ES-I3 (cell line): ENCODE results near the gene SPTAN1.
"Not testable (repeated sequence)": the region's sequence is repeated elsewhere in the genome, so short reads cannot be mapped to it uniquely, and the experiment has no call there.

Experiments
- H3K36me3 ChIP-seq: 2 replicates; pipeline ENCODE4 v1.6.1; 2013; ENCODE audit warnings: mild to moderate bottlenecking, low read length, control low read depth, moderate library complexity; ENCODE audit not compliant: insufficient read depth
- H3K4me1 ChIP-seq: 2 replicates; pipeline ENCODE4 v1.6.1; 2013; ENCODE audit warnings: mild to moderate bottlenecking, control low read depth, low read length; ENCODE audit not compliant: insufficient read depth
- H3K9ac ChIP-seq: 2 replicates; pipeline ENCODE4 v1.6.1; 2013; ENCODE audit warnings: low read depth, mild to moderate bottlenecking, low read length, moderate library complexity
- H3K9me3 ChIP-seq: 2 replicates; pipeline ENCODE4 v1.6.1; 2013; ENCODE audit warnings: mild to moderate bottlenecking, low read length, moderate library complexity; ENCODE audit not compliant: control insufficient read depth, insufficient read depth

SPTAN1 gene

DNA sequence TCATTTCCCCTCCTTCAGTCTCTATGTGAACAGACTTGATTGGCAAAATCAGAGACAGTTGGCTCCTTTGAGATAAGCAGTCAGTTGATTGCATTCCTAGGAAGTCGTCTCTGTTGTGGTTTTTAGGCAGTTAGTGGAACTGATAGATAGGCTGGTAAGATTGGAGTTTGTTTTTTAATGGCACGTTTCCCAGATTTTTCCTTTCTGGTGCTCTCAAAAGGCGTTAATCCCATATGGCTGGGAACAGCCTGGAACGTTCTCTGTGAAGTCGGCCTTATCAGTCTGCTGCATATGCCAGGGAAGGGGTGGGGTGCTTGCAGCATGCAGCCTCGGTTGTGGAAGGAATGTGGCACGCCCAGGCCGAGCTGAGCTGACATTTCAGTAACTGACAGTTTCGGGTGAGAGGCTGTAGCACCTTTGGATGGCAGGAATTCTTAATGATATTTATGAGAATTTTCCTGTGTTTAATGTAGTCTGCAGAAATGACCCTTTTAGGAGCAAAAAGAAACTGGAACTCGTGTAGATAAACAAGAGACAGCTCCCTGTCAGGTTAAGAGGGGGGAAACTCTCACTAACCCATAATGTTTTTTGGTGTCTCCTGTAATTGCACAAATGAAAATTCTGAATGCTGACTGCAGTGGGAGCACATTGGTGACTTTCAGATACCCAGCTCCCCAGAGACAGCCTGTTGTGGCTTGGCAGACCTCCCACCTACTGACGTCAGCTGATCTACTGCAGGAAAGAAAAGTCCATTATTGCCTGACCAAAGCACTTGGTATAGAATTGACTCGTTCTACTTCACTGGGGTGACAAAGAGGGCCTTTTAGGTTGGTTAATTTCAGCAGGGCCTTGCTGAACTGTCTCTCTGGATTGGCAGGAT is 6.3 kb downstream of the SPTAN1 start:
- H3K9ac ChIP-seq, result no peak overlapping the region
- H3K9me3 ChIP-seq, result no peaks in the 10 kb centered on the region
- peaks cover 35% of the 10 kb centered on the region for H3K4me1 ChIP-seq
- H3K36me3 ChIP-seq, result no peaks in the 10 kb centered on the region

DNA sequence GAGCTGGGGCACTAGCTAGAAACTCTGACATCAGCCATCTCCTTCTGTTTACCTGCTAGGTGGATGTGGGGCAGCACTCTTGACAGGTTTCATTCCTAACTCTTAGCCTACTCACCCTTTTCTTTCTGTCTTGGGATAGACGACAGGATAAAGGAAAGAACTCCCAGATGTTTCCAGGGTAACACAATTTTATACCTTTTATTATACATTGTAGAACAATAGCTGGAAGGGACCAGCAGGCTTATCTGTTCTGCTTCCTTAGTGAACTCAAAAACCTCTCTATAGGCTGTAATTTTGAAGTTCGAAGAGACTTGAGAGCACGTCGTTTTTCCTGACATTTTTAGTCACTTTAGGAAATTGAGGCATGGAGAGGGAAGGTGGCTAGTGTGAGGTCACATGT is 13.2 kb downstream of the SPTAN1 start:
- Histone ChIP-seq H3K36me3 (peaks cover 16% of the 10 kb centered on the region), H3K9me3 (no peaks in the 10 kb centered on the region), H3K9ac (no peak overlapping the region), H3K4me1 (no peaks in the 10 kb centered on the region)

DNA sequence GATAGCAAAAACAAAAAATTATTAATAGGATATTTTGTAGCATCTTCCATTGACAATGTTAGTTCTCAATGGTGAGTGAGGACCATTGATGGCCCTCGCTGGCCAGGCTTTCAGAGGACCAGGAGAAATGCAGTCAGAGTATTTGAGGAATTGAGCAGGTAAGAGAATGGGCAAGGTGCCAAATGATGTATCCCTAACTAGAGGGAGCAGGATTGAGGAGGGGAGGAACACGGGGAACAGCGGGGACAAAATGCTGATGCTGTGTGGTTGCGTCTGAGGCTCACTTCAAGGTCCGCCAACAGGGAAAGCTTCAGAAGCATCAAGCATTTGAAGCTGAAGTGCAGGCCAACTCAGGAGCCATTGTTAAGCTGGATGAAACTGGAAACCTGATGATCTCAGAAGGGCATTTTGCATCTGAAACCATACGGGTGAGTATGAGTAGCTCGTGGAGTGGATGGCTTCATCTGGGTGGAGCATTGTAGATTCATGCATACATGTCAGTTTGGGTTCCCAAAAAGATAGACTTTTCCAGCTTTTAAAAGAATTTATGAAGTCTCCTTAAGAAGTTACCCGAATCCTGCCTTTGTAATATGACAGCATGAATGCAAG is 16.2 kb downstream of the SPTAN1 start:
- Histone ChIP-seq H3K36me3 (peaks cover 28% of the 10 kb centered on the region), H3K4me1 (no peaks in the 10 kb centered on the region), H3K9me3 (no peaks in the 10 kb centered on the region), H3K9ac (no peak overlapping the region)

DNA sequence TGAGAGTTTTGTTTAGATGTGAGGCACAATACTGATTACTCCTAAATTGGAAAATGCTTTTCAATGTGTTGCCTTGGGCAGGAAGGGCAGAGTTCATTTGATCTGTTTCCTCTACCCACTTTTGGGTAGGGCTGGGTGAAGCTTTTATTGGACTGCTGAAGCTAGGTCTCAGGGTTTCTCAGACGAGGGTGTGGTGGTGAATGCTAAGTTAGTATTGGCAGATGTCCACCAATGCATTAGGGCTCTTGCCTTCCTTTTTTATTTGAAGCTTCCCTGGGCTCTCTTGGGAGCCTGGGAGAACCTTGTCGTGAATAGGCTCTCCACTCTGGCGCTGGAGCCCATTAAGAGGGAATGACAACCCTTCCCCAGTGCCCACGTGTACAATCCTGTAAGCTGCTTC is 23.1 kb downstream of the SPTAN1 start:
- Histone ChIP-seq H3K36me3 (peaks cover 57% of the 10 kb centered on the region), H3K4me1 (no peaks in the 10 kb centered on the region), H3K9ac (no peak overlapping the region)

DNA sequence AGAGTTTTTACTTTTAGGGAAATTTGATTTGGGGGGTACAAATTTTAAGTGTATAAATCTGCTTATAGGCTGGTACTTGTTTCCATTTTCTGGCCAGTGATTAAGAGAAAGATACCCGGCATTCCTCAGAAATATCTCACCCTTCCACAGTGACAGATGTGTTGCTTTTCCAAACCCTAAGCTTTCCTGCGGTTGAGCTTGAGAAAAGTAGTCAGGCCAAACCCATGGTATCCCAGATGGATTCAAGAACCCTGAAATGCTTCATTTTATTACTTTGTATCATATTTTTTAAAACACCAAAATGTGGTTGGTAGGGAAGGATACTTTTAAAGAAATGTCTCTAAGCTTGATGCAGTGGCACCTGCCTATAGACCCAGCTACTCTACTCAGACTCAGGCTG is 23.5 kb downstream of the SPTAN1 start:
- H3K4me1 ChIP-seq, result no peaks in the 10 kb centered on the region
- H3K9ac ChIP-seq, result no peak overlapping the region
- H3K9me3 ChIP-seq, result no peaks in the 10 kb centered on the region
- peaks cover 61% of the 10 kb centered on the region for H3K36me3 ChIP-seq

More for the DNA sequence above, 23.1 kb downstream of the SPTAN1 start:
- H3K9me3 ChIP-seq, result no peaks in the 10 kb centered on the region

DNA sequence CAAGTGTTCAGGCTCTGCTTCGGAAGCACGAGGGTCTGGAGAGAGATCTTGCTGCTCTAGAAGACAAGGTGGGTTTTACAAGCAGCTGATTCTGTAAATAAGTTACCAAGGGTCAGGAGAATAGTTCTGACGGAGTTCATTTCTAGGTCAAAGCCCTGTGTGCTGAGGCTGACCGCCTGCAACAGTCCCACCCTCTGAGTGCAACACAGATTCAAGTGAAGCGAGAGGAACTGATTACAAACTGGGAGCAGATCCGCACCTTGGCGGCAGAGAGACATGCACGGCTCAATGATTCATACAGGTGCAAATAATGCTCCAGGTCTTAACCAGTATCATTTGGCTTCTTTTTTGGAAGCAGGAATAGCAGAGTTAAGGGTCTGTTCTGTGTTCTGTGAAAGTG is 24.8 kb downstream of the SPTAN1 start:
- Histone ChIP-seq H3K4me1 (no peaks in the 10 kb centered on the region), H3K9ac (no peak overlapping the region), H3K36me3 (peaks cover 68% of the 10 kb centered on the region), H3K9me3 (no peaks in the 10 kb centered on the region)

DNA sequence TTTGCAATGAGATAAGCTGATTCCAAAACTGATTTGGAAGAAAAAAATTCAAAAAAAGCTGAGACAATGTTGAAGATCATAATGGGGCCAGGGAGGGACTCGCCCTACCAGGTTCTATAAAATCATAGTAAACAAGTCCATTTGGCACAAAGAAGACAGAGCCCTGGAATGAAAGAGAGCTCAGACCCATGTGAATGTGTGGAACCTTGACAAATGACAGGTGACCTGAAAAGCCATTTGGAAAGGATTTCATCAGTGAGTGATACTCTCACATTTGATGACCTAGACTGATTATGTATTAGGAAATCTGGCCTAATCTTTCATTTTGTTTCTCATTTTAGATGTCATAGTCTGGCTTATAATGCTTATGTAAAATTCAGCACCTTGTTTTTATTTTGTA is 26.8 kb downstream of the SPTAN1 start:
- H3K9me3 ChIP-seq, result no peaks in the 10 kb centered on the region
- H3K36me3 ChIP-seq, result peaks cover 66% of the 10 kb centered on the region
- no peak overlapping the region for H3K9ac ChIP-seq
- H3K4me1 ChIP-seq, result no peaks in the 10 kb centered on the region

DNA sequence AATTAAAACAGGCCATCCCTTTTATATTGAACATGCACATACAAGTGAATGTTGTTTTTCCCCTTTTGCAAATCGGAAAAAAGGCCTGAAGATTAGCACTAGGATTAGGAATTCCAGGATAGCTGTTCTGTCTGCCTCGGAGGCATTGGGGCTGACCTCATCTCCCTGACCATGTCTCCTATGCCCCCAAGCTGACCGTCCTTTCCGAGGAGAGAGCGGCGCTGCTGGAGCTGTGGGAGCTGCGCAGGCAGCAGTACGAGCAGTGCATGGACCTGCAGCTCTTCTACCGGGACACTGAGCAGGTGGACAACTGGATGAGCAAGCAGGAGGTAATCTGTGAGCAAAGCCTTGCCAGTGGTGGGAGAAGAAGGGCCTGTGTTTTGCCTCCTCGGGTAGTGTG is 28.3 kb downstream of the SPTAN1 start:
- H3K9me3 ChIP-seq, result no peaks in the 10 kb centered on the region
- H3K36me3 ChIP-seq, result peaks cover 63% of the 10 kb centered on the region
- no peak overlapping the region for H3K9ac ChIP-seq
- no peaks in the 10 kb centered on the region for H3K4me1 ChIP-seq

DNA sequence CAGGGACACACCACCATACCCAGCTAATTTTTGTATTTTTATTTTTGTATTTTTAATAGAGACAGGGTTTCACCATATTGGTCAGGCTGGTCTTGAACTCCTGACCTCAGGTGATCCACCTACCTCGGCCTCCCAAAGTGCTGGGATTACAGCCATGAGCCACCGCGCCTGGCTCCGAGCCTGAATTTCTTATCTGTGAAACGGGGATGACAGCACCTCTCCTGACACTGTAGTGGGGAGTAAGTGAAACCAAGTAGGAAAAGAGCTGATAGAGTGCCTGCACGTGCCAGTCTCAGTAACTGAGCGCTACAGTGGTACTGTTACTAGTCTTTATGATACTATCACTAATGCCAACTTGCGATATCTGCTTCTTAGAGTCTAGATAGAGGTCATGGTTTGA is 32.8 kb downstream of the SPTAN1 start:
- peaks cover 46% of the 10 kb centered on the region for H3K36me3 ChIP-seq
- H3K4me1 ChIP-seq, H3K9ac ChIP-seq, H3K9me3 ChIP-seq: not testable (repeated sequence)

DNA sequence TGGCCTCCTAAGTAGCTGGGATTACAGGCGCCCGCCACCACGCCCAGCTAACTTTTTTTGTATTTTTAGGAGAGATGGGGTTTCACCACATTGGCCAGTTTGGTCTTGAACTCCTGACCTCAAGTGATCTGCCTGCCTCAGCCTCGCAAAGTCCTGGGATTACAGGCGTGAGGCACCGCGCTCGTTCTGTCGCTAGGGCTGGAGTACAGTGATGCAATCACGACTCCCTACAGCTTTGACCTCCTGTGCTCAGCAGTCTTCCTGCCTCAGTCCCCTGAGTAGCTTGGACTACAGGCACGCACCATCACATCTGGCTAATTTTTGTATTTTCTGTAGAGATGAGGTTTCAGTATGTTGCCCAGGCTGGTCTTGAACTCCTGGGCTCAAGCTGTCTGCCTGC is 34.5 kb downstream of the SPTAN1 start:
- H3K9ac ChIP-seq, H3K9me3 ChIP-seq, H3K4me1 ChIP-seq: not testable (repeated sequence)
- peaks cover 41% of the 10 kb centered on the region for H3K36me3 ChIP-seq

DNA sequence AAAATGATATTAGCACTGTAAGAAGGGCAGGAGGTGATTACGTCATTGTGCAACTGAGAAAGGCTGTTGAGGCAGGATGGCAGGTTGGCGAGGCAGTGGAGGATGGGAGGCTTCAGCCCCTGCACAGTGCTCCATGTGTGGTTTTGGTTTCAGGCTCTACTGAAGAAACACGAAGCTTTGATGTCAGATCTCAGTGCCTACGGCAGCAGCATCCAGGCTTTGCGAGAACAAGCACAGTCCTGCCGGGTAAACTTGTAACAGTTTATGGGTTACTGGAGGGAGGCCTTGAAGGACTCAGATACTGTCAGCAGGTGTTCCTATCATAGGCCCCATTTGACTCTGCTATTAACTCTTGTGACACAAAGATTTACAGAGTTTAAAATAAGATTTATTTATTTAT is 35.1 kb downstream of the SPTAN1 start:
- H3K36me3 ChIP-seq, result peaks cover 39% of the 10 kb centered on the region
- no peak overlapping the region for H3K9ac ChIP-seq
- H3K9me3 ChIP-seq, result no peaks in the 10 kb centered on the region
- H3K4me1 ChIP-seq, result no peaks in the 10 kb centered on the region

DNA sequence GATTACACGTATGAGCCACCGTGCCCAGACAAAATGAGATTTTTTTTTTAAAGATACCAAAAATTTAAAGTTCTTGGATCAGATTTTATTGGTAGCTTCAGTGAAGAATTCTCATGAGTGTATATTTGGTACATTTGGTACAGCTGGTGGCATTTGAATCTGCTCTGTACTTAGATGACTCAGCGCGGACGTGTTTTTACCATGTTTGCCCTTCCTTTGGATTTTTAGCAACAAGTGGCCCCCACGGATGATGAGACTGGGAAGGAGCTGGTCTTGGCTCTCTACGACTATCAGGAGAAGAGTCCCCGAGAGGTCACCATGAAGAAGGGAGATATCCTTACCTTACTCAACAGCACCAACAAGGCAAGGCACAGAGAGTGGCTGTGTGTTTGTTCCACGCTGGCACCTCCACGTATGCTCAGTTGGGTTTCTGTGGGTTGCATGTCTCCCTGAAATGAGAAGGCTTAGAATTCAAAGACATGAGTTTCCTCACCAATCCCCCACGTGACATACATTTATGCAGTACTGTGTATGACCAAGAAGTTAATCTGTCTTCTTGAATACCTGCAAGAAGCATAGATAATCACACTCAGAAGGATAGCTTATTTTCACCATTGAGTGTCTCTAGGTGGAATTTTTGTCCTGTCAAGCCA is 36.3 kb downstream of the SPTAN1 start:
- peaks cover 39% of the 10 kb centered on the region for H3K36me3 ChIP-seq
- no peaks in the 10 kb centered on the region for H3K4me1 ChIP-seq
- H3K9ac ChIP-seq, result no peak overlapping the region
- H3K9me3 ChIP-seq, result no peaks in the 10 kb centered on the region

DNA sequence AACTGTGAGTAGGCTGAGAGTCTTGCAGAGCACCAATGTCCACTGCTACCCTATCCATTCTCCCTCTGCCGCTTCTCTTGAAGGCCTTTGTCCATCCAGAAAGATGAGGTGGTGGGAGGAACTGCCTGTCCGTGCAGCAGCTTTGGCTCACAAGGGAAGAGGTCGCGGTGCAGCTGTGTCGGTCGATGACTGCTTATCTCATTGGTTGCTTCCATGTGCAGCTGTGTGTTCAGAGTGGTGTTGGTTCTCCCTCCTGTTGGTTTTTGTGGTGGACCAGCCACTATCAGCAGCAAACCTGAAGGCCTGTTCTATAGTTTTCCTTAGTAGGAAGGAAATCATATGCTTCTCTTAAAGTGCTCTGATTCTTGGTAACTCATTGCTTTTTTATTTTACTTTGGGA is 40.7 kb downstream of the SPTAN1 start:
- Histone ChIP-seq H3K4me1 (no peaks in the 10 kb centered on the region), H3K9ac (no peak overlapping the region), H3K9me3 (no peaks in the 10 kb centered on the region), H3K36me3 (peaks cover 38% of the 10 kb centered on the region)

DNA sequence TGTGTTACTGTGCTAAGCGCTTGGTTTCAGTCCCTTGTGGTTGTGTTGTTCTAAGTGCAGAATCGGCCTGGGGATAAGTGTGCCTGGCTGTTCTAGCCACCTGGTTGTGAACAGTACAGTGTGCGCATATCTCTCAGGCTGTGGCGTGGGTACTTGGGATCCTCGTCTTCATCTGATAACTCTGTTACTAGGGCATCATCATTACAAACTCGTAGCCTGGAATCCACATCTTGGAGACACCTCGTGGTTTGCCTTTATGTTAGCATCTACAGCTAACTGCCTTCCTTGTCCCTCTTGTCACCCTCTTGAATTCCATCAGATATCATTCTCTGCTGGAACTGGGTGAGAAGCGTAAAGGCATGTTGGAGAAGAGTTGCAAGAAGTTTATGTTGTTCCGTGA is 41.5 kb downstream of the SPTAN1 start:
- Histone ChIP-seq H3K36me3 (peaks cover 41% of the 10 kb centered on the region), H3K9me3 (no peaks in the 10 kb centered on the region), H3K4me1 (no peaks in the 10 kb centered on the region), H3K9ac (no peak overlapping the region)

DNA sequence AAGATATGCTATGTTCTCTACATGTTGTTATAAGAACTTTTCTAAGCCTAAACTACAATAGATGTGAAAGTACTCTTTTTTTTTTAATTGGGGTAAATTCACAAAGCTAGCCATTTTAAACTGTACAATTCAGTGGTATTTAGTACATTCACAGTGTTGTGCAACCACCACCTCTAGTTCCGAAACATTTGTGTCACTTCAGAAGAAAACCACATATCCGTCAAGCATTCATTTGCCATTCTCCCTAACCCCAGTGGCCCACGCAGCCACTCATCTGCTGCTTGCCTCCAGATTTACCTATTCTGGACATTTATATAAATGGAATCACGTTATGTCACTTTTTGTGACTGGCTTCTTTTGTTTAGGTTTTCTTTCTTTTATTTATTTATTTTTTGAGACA is 43.1 kb downstream of the SPTAN1 start:
- peaks cover 41% of the 10 kb centered on the region for H3K36me3 ChIP-seq
- H3K4me1 ChIP-seq, result no peaks in the 10 kb centered on the region
- no peaks in the 10 kb centered on the region for H3K9me3 ChIP-seq
- H3K9ac ChIP-seq, result no peak overlapping the region
